GM19455 (cell line): ENCODE data around the gene VWC2L.

Source experiments
- ATAC-seq: cut with Tn5 transposase; IDR thresholded peaks from one replicate; pipeline ENCODE4 v1.9.1; 2021; ENCODE audit not compliant: unreplicated experiment

The VWC2L gene

GRCh38 chr2:214533541-214533940 is 122.7 kb downstream of the VWC2L start:
- ATAC-seq: no peak

DNA sequence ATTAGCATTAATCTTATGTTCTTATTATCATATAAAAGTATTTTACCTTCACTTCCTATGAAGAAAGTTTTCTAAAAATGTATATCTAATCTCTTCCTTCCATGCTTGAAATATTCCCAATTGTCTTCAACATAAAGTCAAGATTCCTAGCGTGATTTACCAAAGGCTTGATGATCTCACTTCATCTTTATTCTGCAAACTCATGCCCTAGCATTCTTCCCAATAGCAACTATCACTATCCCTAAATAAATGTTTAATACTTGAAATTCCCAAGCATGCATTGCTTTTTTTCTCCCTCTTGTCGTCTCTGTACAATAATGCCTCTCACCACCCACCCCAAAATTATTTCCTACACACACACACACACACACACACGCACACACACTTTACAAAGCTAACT is 125.8 kb downstream of the VWC2L start:
- ATAC-seq: no peak

- ATAC-seq: no peak
Observed at GRCh38 chr2:214537929-214538328, 127.1 kb downstream of the VWC2L start.

DNA sequence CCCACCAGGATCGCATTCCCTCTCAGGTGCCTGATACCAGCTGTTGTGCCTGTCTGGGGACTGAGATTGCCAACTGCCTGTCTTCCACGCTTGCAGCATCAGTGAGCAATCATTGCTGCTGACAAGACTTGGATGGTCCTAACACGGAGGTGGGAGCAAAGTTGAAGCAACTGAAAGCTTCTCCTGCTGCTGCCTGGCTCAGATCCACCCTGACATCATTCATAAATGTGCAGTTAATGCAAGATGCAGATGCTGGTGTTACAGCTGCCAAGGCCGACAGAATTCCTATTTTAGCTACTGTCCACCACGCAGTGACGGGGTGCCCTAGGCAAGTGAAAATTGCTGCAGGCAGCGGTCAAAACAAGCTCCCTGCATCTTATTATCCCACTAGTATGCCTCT is 131.4 kb downstream of the VWC2L start:
- no peak for ATAC-seq

DNA sequence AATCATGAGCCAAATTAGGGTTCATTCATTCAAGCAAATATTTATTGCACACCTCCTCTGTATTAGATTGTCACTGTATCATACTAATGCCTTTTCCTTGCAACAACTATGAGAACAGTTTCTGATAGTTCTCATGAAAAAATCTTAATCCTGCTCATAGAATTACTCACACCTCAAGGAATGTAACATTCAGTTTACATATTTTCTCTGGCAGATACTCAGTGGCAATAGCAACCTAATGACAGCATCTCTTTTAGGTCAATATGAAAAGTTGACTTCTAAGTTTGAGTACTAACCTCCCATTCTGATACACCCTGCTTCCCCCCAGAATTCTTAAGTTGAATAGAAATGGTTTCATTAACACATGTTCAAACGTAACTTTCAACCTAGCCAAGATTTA is 132.0 kb downstream of the VWC2L start:
- ATAC-seq: no peak

DNA sequence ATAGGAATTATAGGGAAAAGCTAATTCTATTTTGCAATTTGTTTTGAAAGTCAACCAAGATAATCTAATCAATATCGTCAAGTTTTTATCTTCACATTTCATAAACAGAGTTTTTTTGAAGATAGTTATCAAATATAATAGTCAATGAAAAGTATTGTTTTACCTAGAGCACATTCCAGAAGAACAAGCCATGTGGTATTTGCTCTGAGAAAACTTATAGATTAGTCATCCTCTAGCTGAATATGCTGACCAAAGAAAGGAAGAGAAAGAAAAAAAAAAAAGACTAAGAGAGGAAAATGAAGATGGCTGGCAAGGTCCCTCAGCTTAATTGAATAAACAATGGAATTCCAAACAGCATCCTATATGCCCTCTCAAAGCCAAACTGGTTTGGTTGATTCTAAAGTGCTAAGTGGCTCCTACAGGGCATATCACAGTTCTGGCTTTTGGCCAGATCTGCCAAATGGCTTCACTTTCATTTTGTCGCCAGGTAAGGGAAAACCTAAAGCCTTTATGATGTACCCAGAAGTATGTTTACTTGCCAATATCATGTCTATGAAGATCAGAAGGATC is 132.6 kb downstream of the VWC2L start:
- ATAC-seq: no peak

- no peak for ATAC-seq
Observed at GRCh38 chr2:214545898-214546542, 135.2 kb downstream of the VWC2L start.

- no peak for ATAC-seq
Observed at GRCh38 chr2:214547931-214548330, 137.1 kb downstream of the VWC2L start.

DNA sequence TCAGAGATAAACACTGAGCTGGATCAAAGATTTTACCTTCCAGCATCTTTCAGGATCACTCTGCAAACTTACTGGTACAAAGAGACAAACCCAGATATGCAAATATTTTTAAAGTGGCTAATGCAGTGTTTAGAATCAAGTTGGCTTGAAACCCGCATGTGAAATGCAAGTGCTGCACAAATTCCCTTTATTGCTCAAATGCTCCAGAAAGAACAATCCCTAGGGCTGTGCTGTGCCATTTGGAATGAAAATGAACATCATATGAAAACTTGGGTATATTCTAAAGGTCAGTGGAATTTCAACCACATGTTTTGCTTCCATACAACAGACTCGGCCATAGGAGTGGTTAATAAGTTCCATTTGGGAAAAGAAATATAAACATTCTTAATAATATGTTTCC is 139.1 kb downstream of the VWC2L start:
- no peak for ATAC-seq

DNA sequence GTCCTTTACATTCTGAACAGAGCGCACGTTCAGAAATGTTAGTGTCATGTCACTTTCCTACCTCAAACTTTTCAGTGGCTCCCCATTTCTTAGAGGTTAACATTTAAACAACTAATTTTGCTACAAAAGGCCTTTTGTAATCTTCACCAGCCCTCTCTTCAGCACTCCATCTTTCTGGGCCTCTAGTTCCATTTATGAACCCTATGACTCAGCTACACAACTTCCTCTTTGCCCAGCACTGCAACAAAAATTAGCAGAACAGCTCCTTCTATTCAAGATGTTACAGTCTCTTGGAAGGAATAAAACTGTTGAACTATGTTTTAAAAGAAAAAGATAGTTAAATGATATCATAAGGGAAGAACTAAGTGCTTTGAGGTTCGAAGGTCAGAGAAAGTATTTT is 139.9 kb downstream of the VWC2L start:
- ATAC-seq: no peak

DNA sequence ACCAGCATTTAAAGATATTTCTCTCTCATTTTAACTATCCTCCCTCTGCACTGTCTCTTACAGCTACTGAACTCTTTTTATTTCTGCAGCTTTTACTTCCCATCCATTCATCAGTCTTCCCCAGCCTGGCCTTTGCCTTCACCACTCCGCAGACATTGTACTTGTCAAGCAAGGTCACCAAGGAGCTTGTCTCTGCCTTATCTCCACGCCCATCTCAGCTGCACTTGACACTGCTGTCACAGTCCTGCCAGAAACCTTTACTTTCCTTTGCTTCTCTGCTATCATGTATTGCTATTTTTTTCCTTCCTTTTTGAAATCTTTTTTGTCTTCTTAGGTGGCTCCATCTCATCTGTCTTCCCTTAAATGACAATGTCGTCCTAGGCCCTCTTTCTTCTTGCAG is 147.0 kb downstream of the VWC2L start:
- ATAC-seq: no peak

DNA sequence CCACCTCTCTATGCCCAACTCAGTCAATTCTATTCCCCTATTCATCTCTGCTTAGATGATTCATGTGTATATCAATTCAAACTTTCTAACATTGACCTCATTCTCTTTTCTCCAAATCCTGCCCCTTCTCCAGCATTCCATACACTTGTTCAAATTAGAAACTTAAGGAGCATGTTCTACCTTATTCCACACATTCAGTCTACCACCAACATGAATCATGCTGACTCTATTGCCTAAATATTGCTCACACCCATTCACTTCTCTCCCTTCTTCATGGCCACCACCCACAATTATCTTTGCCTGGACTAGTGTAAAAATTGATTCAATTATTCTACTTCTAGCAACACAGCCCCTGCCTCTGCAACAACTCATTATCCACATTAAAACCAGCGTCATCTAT is 147.5 kb downstream of the VWC2L start:
- ATAC-seq: no peak

GRCh38 chr2:214560176-214560575 is 149.3 kb downstream of the VWC2L start:
- no peak for ATAC-seq

GRCh38 chr2:214560618-214561190 is 149.8 kb downstream of the VWC2L start:
- ATAC-seq: no peak

- no peak for ATAC-seq
Observed at GRCh38 chr2:214565246-214565645, 154.4 kb downstream of the VWC2L start.

- ATAC-seq: no peak
Observed at GRCh38 chr2:214566457-214566856, 155.6 kb downstream of the VWC2L start.

- ATAC-seq: no peak
Observed at GRCh38 chr2:214569419-214570035, 158.7 kb downstream of the VWC2L start.

DNA sequence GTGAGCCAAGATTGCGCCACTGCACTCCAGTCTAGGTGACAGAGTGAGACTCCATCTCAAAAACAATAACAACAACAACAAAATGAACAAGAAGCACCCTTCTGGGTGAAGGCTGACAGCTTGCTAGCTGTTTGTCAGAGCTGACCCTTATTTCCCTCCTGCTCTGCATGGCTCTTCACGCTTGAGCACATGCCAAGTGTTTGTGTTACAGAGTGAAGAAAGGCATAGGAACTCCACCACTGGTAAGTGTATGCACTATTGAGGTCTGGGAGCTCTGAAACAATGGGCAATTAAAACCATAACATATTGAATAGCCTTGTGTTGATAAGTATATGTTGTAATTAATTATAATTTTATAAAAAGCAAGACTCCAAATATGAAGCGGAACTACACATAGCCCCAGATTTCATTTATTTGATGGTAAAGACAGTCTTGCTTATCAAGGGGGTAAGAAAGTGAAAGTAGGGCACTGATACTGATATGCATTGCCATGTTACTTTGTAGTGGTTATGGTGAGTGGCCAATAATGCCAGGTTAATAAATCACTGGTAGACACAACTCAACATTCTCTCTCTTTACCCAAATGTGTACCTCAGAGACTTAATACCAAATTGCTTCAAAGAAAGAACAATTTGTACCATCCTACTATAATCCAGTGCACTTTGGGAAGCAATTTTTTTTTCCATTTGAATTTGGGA is 163.4 kb downstream of the VWC2L start:
- no peak for ATAC-seq

DNA sequence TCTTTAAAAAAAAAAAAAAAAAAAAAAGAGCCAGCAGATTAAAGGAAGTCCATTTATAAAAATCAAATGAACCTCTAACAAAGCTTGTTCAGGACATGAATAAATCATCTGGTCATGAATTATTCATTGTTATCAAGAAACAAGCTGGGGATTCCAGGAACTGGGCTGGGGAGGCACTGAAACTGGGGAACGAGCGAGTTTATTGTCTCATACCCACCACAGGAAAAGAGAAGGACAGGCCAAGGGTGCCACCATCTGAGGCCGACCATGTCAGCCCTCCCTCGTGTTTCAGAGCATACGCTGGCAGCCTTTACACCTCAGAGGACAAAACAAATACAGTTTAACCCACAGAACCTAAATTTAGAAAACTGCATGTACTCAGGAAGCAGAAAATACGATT is 164.2 kb downstream of the VWC2L start:
- no peak for ATAC-seq

GRCh38 chr2:214575465-214575864 is 164.6 kb downstream of the VWC2L start:
- ATAC-seq: no peak

DNA sequence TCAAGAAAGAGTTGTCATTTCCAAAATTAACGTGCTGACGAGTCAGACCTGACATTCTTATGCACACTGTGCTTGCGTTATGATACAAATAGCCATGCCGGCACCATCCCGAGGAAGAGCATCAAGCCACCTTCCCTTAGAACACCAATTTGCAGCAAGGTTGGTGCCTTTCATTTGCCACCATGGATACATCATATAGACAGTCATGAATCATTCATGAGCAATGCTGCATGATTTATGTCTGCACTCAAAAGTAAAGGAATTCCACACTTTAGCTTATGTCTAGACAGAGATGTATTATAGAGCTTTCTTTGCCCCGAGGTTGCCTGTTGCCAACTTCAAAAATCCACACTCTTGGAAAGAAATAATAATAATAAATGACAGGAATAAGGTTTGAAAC is 166.9 kb downstream of the VWC2L start:
- ATAC-seq: no peak

DNA sequence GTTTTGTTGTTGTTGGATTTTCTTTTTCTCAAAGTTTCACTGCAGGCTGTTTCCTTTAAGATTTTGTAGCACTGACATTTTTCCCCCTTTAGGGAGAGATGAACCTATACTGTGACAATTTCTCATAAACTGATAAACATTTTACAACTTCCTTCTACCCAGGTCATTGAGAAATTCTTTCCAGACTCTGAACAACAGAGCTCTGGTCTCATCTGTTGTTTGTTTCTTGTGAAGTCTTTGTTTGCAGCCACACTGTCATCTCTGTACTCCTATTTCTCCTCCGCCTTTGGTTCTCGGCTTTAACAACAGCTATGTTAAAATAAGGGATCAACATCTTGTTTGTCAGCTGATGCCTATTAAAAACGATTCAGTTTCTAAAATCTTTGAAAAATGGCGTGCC is 167.6 kb downstream of the VWC2L start:
- no peak for ATAC-seq
